GM19025 (cell line): ENCODE measurements around the gene S100A11.

Experiments used
- ATAC-seq: cut with Tn5 transposase; IDR thresholded peaks from one replicate; pipeline ENCODE4 v1.9.1; 2021; ENCODE audit warnings: mild to moderate bottlenecking, low read depth, moderate library complexity; ENCODE audit not compliant: unreplicated experiment

The S100A11 gene

GRCh38 chr1:151986501-151987190, 50.2 kb downstream of the S100A11 start:
- ATAC-seq = no peak

GRCh38 chr1:151985768-151986167, 51.0 kb downstream of the S100A11 start:
- no peak for ATAC-seq

GRCh38 chr1:151985270-151985669, 51.5 kb downstream of the S100A11 start:
- no peak for ATAC-seq

GRCh38 chr1:151984313-151984956, 52.4 kb downstream of the S100A11 start:
- peak; percentile 79 for ATAC-seq
